H1 (cell line): ENCODE results near the gene SPATA7. TPM values are rescaled to one million over a fixed set of nuclear protein-coding genes. Genes with fewer than 3 reads are reported as not detected.

Source experiments
- CTCF ChIA-PET: fragments of 300-600 bp; sonication (Branson Sonifier 250); formaldehyde crosslinking; loops from one replicate; lab custom pipeline; 2021; ENCODE audit not compliant: partially characterized antibody; lab: Charles Lee
- POLR2A ChIA-PET: fragments of 300-600 bp; sonication (Branson Sonifier 250); formaldehyde crosslinking; loops from one replicate; lab custom pipeline; 2021; ENCODE audit warnings: inconsistent platforms; ENCODE audit not compliant: partially characterized antibody; lab: Charles Lee
- DNase-seq, 2 experiments: peaks; one replicate each; pipeline versions ENCODE4 v3.0.0 to v3.0.0-alpha.2; 2010 to 2022; ENCODE audit warnings: low spot score in 2 of 2, low read depth in 1 of 2, mixed read lengths in 1 of 2
- FAIRE-seq: peaks from 2 replicates; lab custom pipeline; 2011; peaks lifted over from hg19 to GRCh38; lab: Jason Lieb, UNC
- H2AFZ ChIP-seq: 2 replicates; pipeline ENCODE4 v1.8.1; 2012; ENCODE audit warnings: low read length, inconsistent platforms
- H2AK5ac ChIP-seq: 2 replicates; pipeline ENCODE4 v1.6.1; 2013; ENCODE audit warnings: low read depth, low read length
- H2BK120ac ChIP-seq: replicated peaks from 2 replicates; pipeline ENCODE3; 2013; ENCODE audit warnings: low read depth, low read length, inconsistent platforms
- H2BK12ac ChIP-seq: 2 replicates; pipeline ENCODE4 v1.6.1; 2013; ENCODE audit warnings: low read depth, low read length
- H2BK15ac ChIP-seq: 2 replicates; pipeline ENCODE4 v1.6.1; 2013; ENCODE audit warnings: low read length
- H2BK20ac ChIP-seq: 2 replicates; pipeline ENCODE4 v1.6.1; 2013; ENCODE audit warnings: low read length
- H2BK5ac ChIP-seq: 2 replicates; pipeline ENCODE4 v1.6.1; 2013; ENCODE audit warnings: low read depth, low read length
- H3K14ac ChIP-seq: 2 replicates; pipeline ENCODE4 v1.6.1; 2013; ENCODE audit warnings: inconsistent platforms; ENCODE audit not compliant: insufficient read length
- H3K18ac ChIP-seq: 2 replicates; pipeline ENCODE4 v1.6.1; 2013; ENCODE audit warnings: low read length; ENCODE audit errors: extremely low read depth
- H3K23ac ChIP-seq: 2 replicates; pipeline ENCODE4 v1.6.1; 2013; ENCODE audit warnings: inconsistent platforms; ENCODE audit not compliant: insufficient read length
- H3K23me2 ChIP-seq: 2 replicates; pipeline ENCODE4 v1.6.1; 2013; ENCODE audit warnings: low read depth, low read length
- H3K27ac ChIP-seq: 2 replicates; pipeline ENCODE4 v1.6.1; 2011; ENCODE audit warnings: low read depth, low read length, inconsistent platforms
- H3K27me3 ChIP-seq, 4 experiments: replicated peaks in 1 of 4; 1 replicate in 1 of 4; 2 replicates in 3 of 4; pipeline versions ENCODE4 v1.6.1 to v1.8.1; 2011 to 2013; ENCODE audit warnings: low read length in 3 of 4, mild to moderate bottlenecking in 3 of 4, inconsistent platforms in 2 of 4, mixed read lengths in 2 of 4, moderate library complexity in 1 of 4; ENCODE audit not compliant: control insufficient read depth in 3 of 4, insufficient read depth in 3 of 4; ENCODE audit errors: extremely low read depth in 1 of 4
- H3K36me3 ChIP-seq, 4 experiments: 2 replicates each; pipeline versions ENCODE4 v1.6.1 to v1.8.1; 2011 to 2013; ENCODE audit warnings: mild to moderate bottlenecking in 4 of 4, low read length in 3 of 4, moderate library complexity in 2 of 4, control low read depth in 1 of 4, inconsistent platforms in 1 of 4; ENCODE audit not compliant: insufficient read depth in 4 of 4, control insufficient read depth in 2 of 4
- H3K4ac ChIP-seq: replicated peaks from 2 replicates; pipeline ENCODE3; 2013; ENCODE audit warnings: low read length, low read depth, mixed read lengths, inconsistent platforms; ENCODE audit not compliant: insufficient read length
- H3K4me1 ChIP-seq, 4 experiments: replicated peaks in 1 of 4; 1 replicate in 1 of 4; 2 replicates in 3 of 4; pipeline versions ENCODE4 v1.6.1 to v1.8.1; 2011 to 2013; ENCODE audit warnings: low read length in 3 of 4, inconsistent platforms in 2 of 4, mixed read lengths in 1 of 4; ENCODE audit not compliant: insufficient read depth in 4 of 4, control insufficient read depth in 3 of 4
- H3K4me2 ChIP-seq, 2 experiments: 2 replicates each; pipeline versions ENCODE4 v1.6.1 to v1.8.1; 2011 to 2013; ENCODE audit warnings: low read depth in 2 of 2, low read length in 2 of 2, control low read depth in 1 of 2, inconsistent platforms in 1 of 2, mild to moderate bottlenecking in 1 of 2; ENCODE audit not compliant: insufficient read depth in 1 of 2
- H3K4me3 ChIP-seq, 4 experiments: fragments of 200-600, 300-600 bp in 1 of 4; sonication (generic), shearing (Covaris generic), sonication (Bioruptor Twin) in 1 of 4; 2 replicates each; pipeline versions ENCODE4 v1.5.1 to v1.8.1; 2011 to 2016; ENCODE audit warnings: low read length in 4 of 4, low read depth in 3 of 4, control low read depth in 2 of 4, inconsistent platforms in 2 of 4, mild to moderate bottlenecking in 2 of 4, mixed read lengths in 1 of 4, moderate library complexity in 1 of 4; ENCODE audit not compliant: insufficient read depth in 2 of 4; ENCODE audit errors: extremely low read depth in 1 of 4
- H3K56ac ChIP-seq: replicated peaks from 2 replicates; pipeline ENCODE3; 2013; ENCODE audit warnings: low read depth, mild to moderate bottlenecking, mixed read lengths, low read length, inconsistent platforms; ENCODE audit not compliant: insufficient read length
- H3K79me1 ChIP-seq: 2 replicates; pipeline ENCODE4 v1.6.1; 2013; ENCODE audit warnings: low read depth, low read length, control low read depth
- H3K79me2 ChIP-seq, 2 experiments: 2 replicates each; pipeline versions ENCODE4 v1.6.1 to v1.8.1; 2012 to 2013; ENCODE audit warnings: low read length in 2 of 2, mild to moderate bottlenecking in 2 of 2, inconsistent platforms in 1 of 2; ENCODE audit not compliant: insufficient read depth in 2 of 2, control insufficient read depth in 1 of 2
- H3K9ac ChIP-seq, 4 experiments: replicated peaks in 1 of 4; 1 replicate in 1 of 4; 2 replicates in 3 of 4; pipeline versions ENCODE4 v1.6.1 to v1.8.1; 2011 to 2013; ENCODE audit warnings: low read depth in 3 of 4, low read length in 3 of 4, control low read depth in 2 of 4, mild to moderate bottlenecking in 2 of 4, moderate library complexity in 2 of 4, inconsistent platforms in 1 of 4; ENCODE audit errors: extremely low read depth in 1 of 4
- H3K9me3 ChIP-seq, 2 experiments: 2 replicates each; pipeline versions ENCODE4 v1.6.1 to v1.8.1; 2012 to 2013; ENCODE audit warnings: mild to moderate bottlenecking in 2 of 2, moderate library complexity in 2 of 2, control low read depth in 1 of 2, inconsistent platforms in 1 of 2, low read depth in 1 of 2, low read length in 1 of 2, mixed read lengths in 1 of 2; ENCODE audit not compliant: insufficient read depth in 2 of 2
- H4K20me1 ChIP-seq, 2 experiments: replicated peaks in 1 of 2; 2 replicates each; pipeline versions ENCODE3 to v1.8.1; 2011 to 2013; ENCODE audit warnings: inconsistent platforms in 2 of 2, low read length in 2 of 2, mild to moderate bottlenecking in 1 of 2; ENCODE audit not compliant: insufficient read depth in 2 of 2, control insufficient read depth in 1 of 2
- H4K5ac ChIP-seq: 2 replicates; pipeline ENCODE4 v1.6.1; 2013; ENCODE audit warnings: low read length, low read depth, mixed read lengths, inconsistent platforms; ENCODE audit not compliant: insufficient read length
- H4K8ac ChIP-seq: 2 replicates; pipeline ENCODE4 v1.8.0; 2013; ENCODE audit warnings: mild to moderate bottlenecking, moderate library complexity, low read length, inconsistent platforms; ENCODE audit not compliant: insufficient read depth; ENCODE audit errors: extremely low read depth
- H4K91ac ChIP-seq: replicated peaks from 2 replicates; pipeline ENCODE3; 2013; ENCODE audit warnings: low read length, mixed read lengths, inconsistent platforms; ENCODE audit not compliant: insufficient read length
- EGR1 ChIP-seq: IDR thresholded peaks from 2 replicates; pipeline ENCODE4 v1.6.1; 2011; ENCODE audit warnings: low read depth, low read length, borderline replicate concordance
- NRF1 ChIP-seq: IDR thresholded peaks from 2 replicates; pipeline ENCODE4 v1.6.1; 2011; ENCODE audit warnings: mild to moderate bottlenecking, low read depth, low read length, improper control_type of control experiment
- PHF8 ChIP-seq: fragments of 200-600 bp; sonication (generic); conservative IDR thresholded peaks from 2 replicates; pipeline ENCODE4 v1.7.1; 2012; ENCODE audit warnings: low read depth, mild to moderate bottlenecking, inconsistent platforms, low read length, moderate library complexity
- POLR2A ChIP-seq, 2 experiments: IDR thresholded peaks; 1 replicate in 1 of 2; 2 replicates in 1 of 2; pipeline ENCODE4 v1.6.1; 2011; ENCODE audit warnings: low read depth in 2 of 2, low read length in 2 of 2, mild to moderate bottlenecking in 2 of 2; ENCODE audit errors: control extremely low read depth in 1 of 2
- POLR2AphosphoS5 ChIP-seq: IDR thresholded peaks from 2 replicates; pipeline ENCODE4 v1.6.1; 2011; ENCODE audit warnings: low read depth, low read length
- RAD21 ChIP-seq, 2 experiments: IDR thresholded peaks in 1 of 2; conservative IDR thresholded peaks in 1 of 2; 2 replicates each; pipeline ENCODE4 v1.6.1; 2011; ENCODE audit warnings: low read depth in 2 of 2, low read length in 2 of 2, improper control_type of control experiment in 1 of 2, inconsistent platforms in 1 of 2, mild to moderate bottlenecking in 1 of 2, moderate library complexity in 1 of 2
- RFX5 ChIP-seq: IDR thresholded peaks from 2 replicates; pipeline ENCODE4 v1.6.1; 2011; ENCODE audit warnings: low read depth, low read length, improper control_type of control experiment, borderline replicate concordance
- TAF7 ChIP-seq: optimal IDR thresholded peaks from 2 replicates; pipeline ENCODE3; 2011; ENCODE audit warnings: low read depth, mild to moderate bottlenecking, inconsistent platforms, low read length, moderate library complexity, borderline replicate concordance
- TCF12 ChIP-seq: IDR thresholded peaks from 2 replicates; pipeline ENCODE4 v1.6.1; 2011; ENCODE audit warnings: low read depth, mild to moderate bottlenecking, low read length
- YY1 ChIP-seq: IDR thresholded peaks from 2 replicates; pipeline ENCODE4 v1.6.1; 2011; ENCODE audit warnings: low read depth, mild to moderate bottlenecking, low read length
- WGBS, 2 experiments: shearing (Covaris generic) in 1 of 2; methylation state at CpG; one replicate each; pipeline versions ENCODE4 v1.1.6 to v1.1.7; 2013 to 2015; ENCODE audit warnings: low lambda C conversion rate in 2 of 2, mixed read lengths in 2 of 2, inconsistent platforms in 1 of 2, low coverage in 1 of 2, missing lambda C conversion rate in 1 of 2; ENCODE audit not compliant: insufficient replicate concordance in 2 of 2, insufficient coverage in 1 of 2, insufficient read length in 1 of 2; ENCODE audit errors: extremely low coverage in 1 of 2, missing lambda C conversion rate in 1 of 2; 5-methylcytosine and 5-hydroxymethylcytosine counted together
- polyA plus RNA-seq, 7 experiments: library from polyadenylated mRNA; depleted of rRNA in 3 of 7; stranded (reverse) in 5 of 7; unstranded in 2 of 7; fragments of >200 nt in 5 of 7; fragments of 200-250 nt in 2 of 7; gene quantifications; 1 replicate in 5 of 7; 2 replicates in 1 of 7; 4 replicates in 1 of 7; pipeline versions ENCODE4 v1.2.1 to v1.2.3, GENCODE V29; 2011 to 2013; ENCODE audit warnings: missing spikeins in 2 of 7, mixed read lengths in 2 of 7
- total RNA-seq: library from RNA; stranded (reverse); fragmentation: NEBNext Ultra II Directional; extraction: Animal tissue kit (Norgen Biotek cat#: 25700); gene quantifications from 2 replicates; pipeline ENCODE4 v1.2.1, GENCODE V29; 2021
- TF ChIP-seq, protein P1 (sequence below), 3 experiments: IDR thresholded peaks; 1 replicate in 2 of 3; 2 replicates in 1 of 3; pipeline versions ENCODE4 v1.5.1 to v1.6.1; 2011; ENCODE audit warnings: low read length in 3 of 3, mild to moderate bottlenecking in 3 of 3, inconsistent platforms in 2 of 3, low read depth in 1 of 3, moderate library complexity in 1 of 3; ENCODE audit not compliant: insufficient read depth in 1 of 3; ENCODE audit errors: control extremely low read depth in 1 of 3
- TF ChIP-seq, protein P2 (sequence below): IDR thresholded peaks from 2 replicates; pipeline ENCODE4 v1.6.1; 2011; ENCODE audit warnings: low read depth, mild to moderate bottlenecking, low read length; ENCODE audit not compliant: insufficient read depth

Gene SPATA7
- total and polyA plus RNA-seq, 2 of the 8 experiments (the other 6 are each of a cell fraction or from before 2014, with no cell fraction given): 3.8 to 6.7 TPM

DNA sequence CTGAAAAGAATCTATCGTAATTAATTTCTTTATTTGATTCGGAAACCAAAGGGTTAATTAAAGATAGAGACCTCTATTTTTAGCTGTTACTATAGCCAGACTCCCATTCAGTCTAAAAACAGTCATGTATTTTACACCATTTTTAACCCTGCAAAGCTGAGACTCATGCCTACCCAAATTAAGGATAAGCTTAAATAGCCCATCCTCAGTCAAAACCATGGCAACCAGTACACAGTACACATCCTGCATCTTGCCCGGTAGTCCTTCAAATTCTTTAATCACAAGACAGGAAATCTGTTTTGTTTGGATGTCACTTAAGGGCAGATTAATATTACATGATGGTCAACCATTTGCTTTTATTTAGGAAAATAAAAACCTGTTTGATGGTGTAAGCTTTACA lies 36.9 kb upstream of the SPATA7 start:
- Histone ChIP-seq H3K9ac (no peak overlapping the region), H3K79me1 (no peaks in the 10 kb centered on the region), H3K79me2 (no peaks in the 10 kb centered on the region), H3K23ac (no peak overlapping the region), H3K4me1 (no peaks in the 10 kb centered on the region; a peak in 1 of 7 replicates), H4K8ac (no peak overlapping the region), H3K14ac (no peak overlapping the region), H3K23me2 (no peaks in the 10 kb centered on the region), H3K4ac (no peak overlapping the region), H3K27ac (no peak overlapping the region), H2BK20ac (no peak overlapping the region), H3K4me2 (no peak overlapping the region), H2BK120ac (no peak overlapping the region), H3K18ac (no peak overlapping the region), H3K56ac (no peak overlapping the region), H3K36me3 (no peaks in the 10 kb centered on the region), H2BK15ac (no peak overlapping the region), H3K27me3 (no peaks in the 10 kb centered on the region), H4K91ac (no peak overlapping the region), H2AFZ (no peak overlapping the region), H3K9me3 (no peaks in the 10 kb centered on the region), H4K20me1 (no peaks in the 10 kb centered on the region), H4K5ac (no peak overlapping the region), H2BK12ac (no peak overlapping the region), H3K4me3 (no peak overlapping the region), H2AK5ac (no peak overlapping the region), H2BK5ac (no peak overlapping the region)
- CTCF ChIA-PET: interaction anchor here (0.6 to 1.3 kb wide), 2 partner anchors 14 to 171 kb away, joined by 3 read pairs; no protein-coding TSS in a partner anchor
- POLR2A ChIA-PET: no interaction called here
- WGBS, 2 experiments: 93% methylated on average over 3 of the region's 3 CpGs; no CpG with 5 or more reads in 1 of the 2 experiments
- DNase-seq (no peak), FAIRE-seq (no peak)
- TF ChIP-seq EGR1 (no peak), POLR2AphosphoS5 (no peak), YY1 (no peak), NRF1 (no peak), POLR2A (IDR thresholded peaks at IDR 0.05; ENCODE audit: control extremely low read depth in 1 of 2, low read depth in 2 of 2, low read length in 2 of 2) (no peak), PHF8 (no peak), RAD21 (IDR thresholded peaks at IDR 0.05 in 1 of 2, conservative IDR thresholded peaks at IDR 0.05 in 1 of 2; ENCODE audit: low read depth in 2 of 2, low read length in 2 of 2) (no peak), TCF12 (no peak), TAF7 (no peak), RFX5 (no peak)
- TF ChIP-seq, protein P1, sequence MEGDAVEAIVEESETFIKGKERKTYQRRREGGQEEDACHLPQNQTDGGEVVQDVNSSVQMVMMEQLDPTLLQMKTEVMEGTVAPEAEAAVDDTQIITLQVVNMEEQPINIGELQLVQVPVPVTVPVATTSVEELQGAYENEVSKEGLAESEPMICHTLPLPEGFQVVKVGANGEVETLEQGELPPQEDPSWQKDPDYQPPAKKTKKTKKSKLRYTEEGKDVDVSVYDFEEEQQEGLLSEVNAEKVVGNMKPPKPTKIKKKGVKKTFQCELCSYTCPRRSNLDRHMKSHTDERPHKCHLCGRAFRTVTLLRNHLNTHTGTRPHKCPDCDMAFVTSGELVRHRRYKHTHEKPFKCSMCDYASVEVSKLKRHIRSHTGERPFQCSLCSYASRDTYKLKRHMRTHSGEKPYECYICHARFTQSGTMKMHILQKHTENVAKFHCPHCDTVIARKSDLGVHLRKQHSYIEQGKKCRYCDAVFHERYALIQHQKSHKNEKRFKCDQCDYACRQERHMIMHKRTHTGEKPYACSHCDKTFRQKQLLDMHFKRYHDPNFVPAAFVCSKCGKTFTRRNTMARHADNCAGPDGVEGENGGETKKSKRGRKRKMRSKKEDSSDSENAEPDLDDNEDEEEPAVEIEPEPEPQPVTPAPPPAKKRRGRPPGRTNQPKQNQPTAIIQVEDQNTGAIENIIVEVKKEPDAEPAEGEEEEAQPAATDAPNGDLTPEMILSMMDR (IDR thresholded peaks at IDR 0.05; ENCODE audit: control extremely low read depth in 1 of 3, insufficient read depth in 1 of 3, low read depth in 1 of 3, low read length in 3 of 3): no peak
- TF ChIP-seq, protein P2, sequence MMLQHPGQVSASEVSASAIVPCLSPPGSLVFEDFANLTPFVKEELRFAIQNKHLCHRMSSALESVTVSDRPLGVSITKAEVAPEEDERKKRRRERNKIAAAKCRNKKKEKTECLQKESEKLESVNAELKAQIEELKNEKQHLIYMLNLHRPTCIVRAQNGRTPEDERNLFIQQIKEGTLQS: no peak
